Liver (tissue), 9 donors: ENCODE results near the gene CDRT15. TPM values are rescaled to one million over a fixed set of nuclear protein-coding genes. Genes with fewer than 3 reads are reported as not detected.

ENCODE experiments used
- DNase-seq: peaks from one replicate; pipeline ENCODE4 v3.0.0-alpha.2; 2017; ENCODE audit warnings: low spot score
- H3K27ac ChIP-seq, 2 donors: one replicate each; pipeline ENCODE4 v1.7.0; 2013; ENCODE audit warnings: inconsistent platforms in 2 of 2, low read length in 2 of 2, control low read depth in 1 of 2, low read depth in 1 of 2, mild to moderate bottlenecking in 1 of 2
- H3K27me3 ChIP-seq, 4 donors: one replicate each; pipeline versions ENCODE4 v1.6.1 to v1.7.0; 2013; ENCODE audit warnings: low read length in 3 of 4, inconsistent platforms in 1 of 4, mild to moderate bottlenecking in 1 of 4, moderate library complexity in 1 of 4; ENCODE audit not compliant: control insufficient read depth in 4 of 4, insufficient read depth in 4 of 4
- H3K36me3 ChIP-seq, 4 donors: one replicate each; pipeline versions ENCODE4 v1.6.1 to v1.7.0; 2013; ENCODE audit warnings: low read length in 3 of 4, mild to moderate bottlenecking in 3 of 4, low read depth in 1 of 4, moderate library complexity in 1 of 4; ENCODE audit not compliant: control insufficient read depth in 4 of 4, insufficient read depth in 3 of 4
- H3K4me1 ChIP-seq, 4 donors: one replicate each; pipeline versions ENCODE4 v1.6.1 to v1.7.0; 2013; ENCODE audit warnings: low read length in 3 of 4, mild to moderate bottlenecking in 3 of 4, moderate library complexity in 1 of 4; ENCODE audit not compliant: control insufficient read depth in 4 of 4, insufficient read depth in 4 of 4
- H3K4me3 ChIP-seq, 3 donors: one replicate each; pipeline versions ENCODE4 v1.6.1 to v1.7.0; 2013; ENCODE audit warnings: low read length in 3 of 3, control low read depth in 1 of 3, low read depth in 1 of 3, mild to moderate bottlenecking in 1 of 3
- H3K9ac ChIP-seq, 2 donors: one replicate each; pipeline ENCODE4 v1.7.0; 2013; ENCODE audit warnings: low read length in 2 of 2, mild to moderate bottlenecking in 2 of 2, moderate library complexity in 2 of 2, control low read depth in 1 of 2, low read depth in 1 of 2
- H3K9me3 ChIP-seq, 4 donors: one replicate each; pipeline versions ENCODE4 v1.6.1 to v1.7.0; 2013; ENCODE audit warnings: low read length in 3 of 4; ENCODE audit not compliant: control insufficient read depth in 4 of 4
- ATF3 ChIP-seq: IDR thresholded peaks from 2 replicates; pipeline ENCODE4 v1.6.1; 2016; ENCODE audit warnings: antibody characterized with exemption
- EGR1 ChIP-seq, 2 donors: IDR thresholded peaks; 2 replicates each; pipeline ENCODE4 v1.6.1; 2016 to 2018; ENCODE audit warnings: antibody characterized with exemption in 2 of 2, low read depth in 2 of 2
- FOXA1 ChIP-seq: IDR thresholded peaks from 2 replicates; pipeline ENCODE4 v1.6.1; 2016; ENCODE audit warnings: antibody characterized with exemption
- FOXA2 ChIP-seq: IDR thresholded peaks from 2 replicates; pipeline ENCODE4 v1.6.1; 2016; ENCODE audit warnings: antibody characterized with exemption
- GABPA ChIP-seq, 2 donors: IDR thresholded peaks in 1 of 2; conservative IDR thresholded peaks in 1 of 2; 2 replicates each; pipeline ENCODE4 v1.6.1; 2016; ENCODE audit warnings: antibody characterized with exemption in 2 of 2, mild to moderate bottlenecking in 1 of 2, moderate library complexity in 1 of 2
- HNF4A ChIP-seq, 2 donors: conservative IDR thresholded peaks; 2 replicates each; pipeline ENCODE4 v1.6.1; 2016; ENCODE audit warnings: antibody characterized with exemption in 2 of 2, mild to moderate bottlenecking in 2 of 2
- HNF4G ChIP-seq: IDR thresholded peaks from 2 replicates; pipeline ENCODE4 v1.6.1; 2016; ENCODE audit warnings: antibody characterized with exemption
- JUND ChIP-seq, 2 donors: IDR thresholded peaks; 2 replicates each; pipeline ENCODE4 v1.6.1; 2016; ENCODE audit warnings: antibody characterized with exemption in 2 of 2
- MAX ChIP-seq: IDR thresholded peaks from 2 replicates; pipeline ENCODE4 v1.6.1; 2016; ENCODE audit warnings: antibody characterized with exemption
- NR2F2 ChIP-seq: IDR thresholded peaks from 2 replicates; pipeline ENCODE4 v1.6.1; 2016; ENCODE audit warnings: antibody characterized with exemption
- RAD21 ChIP-seq, 2 donors: IDR thresholded peaks; 2 replicates each; pipeline ENCODE4 v1.6.1; 2016; ENCODE audit warnings: antibody characterized with exemption in 2 of 2, mild to moderate bottlenecking in 2 of 2
- RXRA ChIP-seq, 2 donors: IDR thresholded peaks; 2 replicates each; pipeline ENCODE4 v1.6.1; 2017 to 2018; ENCODE audit warnings: antibody characterized with exemption in 2 of 2, mild to moderate bottlenecking in 1 of 2
- SP1 ChIP-seq: IDR thresholded peaks from 2 replicates; pipeline ENCODE4 v1.6.1; 2018; ENCODE audit warnings: antibody characterized with exemption, mild to moderate bottlenecking
- TAF1 ChIP-seq: conservative IDR thresholded peaks from 2 replicates; pipeline ENCODE4 v1.6.1; 2016; ENCODE audit warnings: antibody characterized with exemption, mild to moderate bottlenecking
- YY1 ChIP-seq: IDR thresholded peaks from 2 replicates; pipeline ENCODE4 v1.6.1; 2016; ENCODE audit warnings: antibody characterized with exemption, mild to moderate bottlenecking
- ZBTB33 ChIP-seq: IDR thresholded peaks from 2 replicates; pipeline ENCODE4 v1.6.1; 2016; ENCODE audit warnings: antibody characterized with exemption
- WGBS: extraction: QIAGEN DNeasy Blood & Tissue Kit; methylation state at CpG from one replicate; pipeline ENCODE4 v1.1.7; 2013; 5-methylcytosine and 5-hydroxymethylcytosine counted together
- polyA plus RNA-seq, 2 donors: library from polyadenylated mRNA; stranded (reverse) in 1 of 2; unstranded in 1 of 2; fragments of 200-250 nt in 1 of 2; fragments of >200 nt in 1 of 2; fragmentation: Nextera tagmentation in 1 of 2; extraction: Ambion mirVana in 1 of 2; gene quantifications; one replicate each; pipeline versions ENCODE4 v1.2.1 to v1.2.3, GENCODE V29; 2013 to 2015
- total RNA-seq, 2 donors: library from RNA; depleted of rRNA; stranded (reverse); fragments of >200 nt; gene quantifications; one replicate each; pipeline ENCODE4 v1.2.3, GENCODE V29; 2014
- TF ChIP-seq, protein P1 (sequence below): IDR thresholded peaks from 2 replicates; pipeline ENCODE4 v1.6.1; 2016; ENCODE audit warnings: antibody characterized with exemption, mild to moderate bottlenecking
- TF ChIP-seq, protein P2 (sequence below): fragments of 150-350 bp; IDR thresholded peaks from 2 replicates; pipeline ENCODE4 v1.5.1; 2017; ENCODE audit warnings: improper control_type of control experiment, low read depth, low read length; ENCODE audit not compliant: missing input control
- donor health status: healthy.
- donor health status: healthy.
- donor health status: healthy.
- donor health status: healthy.
- donor health status: healthy.

The CDRT15 gene
- total and polyA plus RNA-seq, 4 donors: 0.40 TPM; not detected in 3

DNA sequence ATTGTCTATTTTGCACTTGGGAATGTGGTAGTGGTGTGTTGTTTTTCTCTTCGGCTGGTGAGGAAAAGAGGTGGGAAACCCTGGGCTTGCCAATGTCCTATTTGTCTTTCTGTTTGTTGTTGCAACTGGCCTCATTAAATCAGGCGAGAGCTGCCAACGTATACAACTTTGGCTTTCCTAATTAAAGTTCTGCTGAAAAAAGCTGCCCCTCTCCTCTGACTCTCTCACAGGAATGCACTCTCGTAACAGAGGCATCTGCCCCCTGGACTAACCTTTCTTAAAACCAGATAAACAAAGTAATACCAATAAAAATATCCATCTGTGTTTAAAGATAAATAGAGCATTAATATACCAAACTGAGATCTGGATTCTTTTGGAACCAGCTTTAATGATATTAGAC, 7.8 kb downstream of the CDRT15 start:
- Histone ChIP-seq H3K9ac (no peak overlapping the region), H3K27me3 (no peaks in the 10 kb centered on the region), H3K36me3 (no peaks in the 10 kb centered on the region), H3K4me1 (no peaks in the 10 kb centered on the region), H3K9me3 (no peaks in the 10 kb centered on the region), H3K27ac (no peak overlapping the region), H3K4me3 (no peak overlapping the region)
- TF ChIP-seq JUND (IDR thresholded peaks at IDR 0.05) (no peak), MAX (no peak), GABPA (IDR thresholded peaks at IDR 0.05 in 1 of 2, conservative IDR thresholded peaks at IDR 0.05 in 1 of 2) (no peak), TAF1 (no peak), HNF4G (no peak), NR2F2 (no peak), ZBTB33 (no peak), RXRA (IDR thresholded peaks at IDR 0.05) (no peak)
- TF ChIP-seq, protein P1, sequence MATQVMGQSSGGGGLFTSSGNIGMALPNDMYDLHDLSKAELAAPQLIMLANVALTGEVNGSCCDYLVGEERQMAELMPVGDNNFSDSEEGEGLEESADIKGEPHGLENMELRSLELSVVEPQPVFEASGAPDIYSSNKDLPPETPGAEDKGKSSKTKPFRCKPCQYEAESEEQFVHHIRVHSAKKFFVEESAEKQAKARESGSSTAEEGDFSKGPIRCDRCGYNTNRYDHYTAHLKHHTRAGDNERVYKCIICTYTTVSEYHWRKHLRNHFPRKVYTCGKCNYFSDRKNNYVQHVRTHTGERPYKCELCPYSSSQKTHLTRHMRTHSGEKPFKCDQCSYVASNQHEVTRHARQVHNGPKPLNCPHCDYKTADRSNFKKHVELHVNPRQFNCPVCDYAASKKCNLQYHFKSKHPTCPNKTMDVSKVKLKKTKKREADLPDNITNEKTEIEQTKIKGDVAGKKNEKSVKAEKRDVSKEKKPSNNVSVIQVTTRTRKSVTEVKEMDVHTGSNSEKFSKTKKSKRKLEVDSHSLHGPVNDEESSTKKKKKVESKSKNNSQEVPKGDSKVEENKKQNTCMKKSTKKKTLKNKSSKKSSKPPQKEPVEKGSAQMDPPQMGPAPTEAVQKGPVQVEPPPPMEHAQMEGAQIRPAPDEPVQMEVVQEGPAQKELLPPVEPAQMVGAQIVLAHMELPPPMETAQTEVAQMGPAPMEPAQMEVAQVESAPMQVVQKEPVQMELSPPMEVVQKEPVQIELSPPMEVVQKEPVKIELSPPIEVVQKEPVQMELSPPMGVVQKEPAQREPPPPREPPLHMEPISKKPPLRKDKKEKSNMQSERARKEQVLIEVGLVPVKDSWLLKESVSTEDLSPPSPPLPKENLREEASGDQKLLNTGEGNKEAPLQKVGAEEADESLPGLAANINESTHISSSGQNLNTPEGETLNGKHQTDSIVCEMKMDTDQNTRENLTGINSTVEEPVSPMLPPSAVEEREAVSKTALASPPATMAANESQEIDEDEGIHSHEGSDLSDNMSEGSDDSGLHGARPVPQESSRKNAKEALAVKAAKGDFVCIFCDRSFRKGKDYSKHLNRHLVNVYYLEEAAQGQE: no peak
- DNase-seq: no peak
- 73% methylated on average over 4 of the region's 4 CpGs for WGBS

- no peaks in the 10 kb centered on the region for H3K27me3 ChIP-seq
- no peak for DNase-seq
- no peak overlapping the region for H3K4me3 ChIP-seq
- H3K27ac ChIP-seq: no peak overlapping the region
- H3K36me3 ChIP-seq: no peaks in the 10 kb centered on the region
- TF ChIP-seq RXRA (IDR thresholded peaks at IDR 0.05) (no peak), TAF1 (no peak), HNF4G (no peak), JUND (IDR thresholded peaks at IDR 0.05) (no peak), FOXA2 (no peak), GABPA (IDR thresholded peaks at IDR 0.05 in 1 of 2, conservative IDR thresholded peaks at IDR 0.05 in 1 of 2) (no peak), ZBTB33 (no peak), MAX (no peak), ATF3 (no peak), EGR1 (IDR thresholded peaks at IDR 0.05; ENCODE audit: low read depth in 2 of 2) (no peak), YY1 (no peak), HNF4A (conservative IDR thresholded peaks at IDR 0.05) (no peak), FOXA1 (no peak), RAD21 (IDR thresholded peaks at IDR 0.05) (no peak), SP1 (no peak), NR2F2 (no peak)
- TF ChIP-seq, protein P1: no peak
- TF ChIP-seq, protein P2, sequence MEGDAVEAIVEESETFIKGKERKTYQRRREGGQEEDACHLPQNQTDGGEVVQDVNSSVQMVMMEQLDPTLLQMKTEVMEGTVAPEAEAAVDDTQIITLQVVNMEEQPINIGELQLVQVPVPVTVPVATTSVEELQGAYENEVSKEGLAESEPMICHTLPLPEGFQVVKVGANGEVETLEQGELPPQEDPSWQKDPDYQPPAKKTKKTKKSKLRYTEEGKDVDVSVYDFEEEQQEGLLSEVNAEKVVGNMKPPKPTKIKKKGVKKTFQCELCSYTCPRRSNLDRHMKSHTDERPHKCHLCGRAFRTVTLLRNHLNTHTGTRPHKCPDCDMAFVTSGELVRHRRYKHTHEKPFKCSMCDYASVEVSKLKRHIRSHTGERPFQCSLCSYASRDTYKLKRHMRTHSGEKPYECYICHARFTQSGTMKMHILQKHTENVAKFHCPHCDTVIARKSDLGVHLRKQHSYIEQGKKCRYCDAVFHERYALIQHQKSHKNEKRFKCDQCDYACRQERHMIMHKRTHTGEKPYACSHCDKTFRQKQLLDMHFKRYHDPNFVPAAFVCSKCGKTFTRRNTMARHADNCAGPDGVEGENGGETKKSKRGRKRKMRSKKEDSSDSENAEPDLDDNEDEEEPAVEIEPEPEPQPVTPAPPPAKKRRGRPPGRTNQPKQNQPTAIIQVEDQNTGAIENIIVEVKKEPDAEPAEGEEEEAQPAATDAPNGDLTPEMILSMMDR: no peak
- H3K9ac ChIP-seq: no peak overlapping the region
- H3K9me3 ChIP-seq: no peaks in the 10 kb centered on the region
- 94% methylated on average over 7 of the region's 7 CpGs for WGBS
- no peaks in the 10 kb centered on the region for H3K4me1 ChIP-seq
These were observed 9.6 kb downstream of the CDRT15 start for GRCh38 chr17:14227052-14227451.
